Epithelial cell of alveolus of lung (primary cell): ENCODE results near the gene PNLIPRP2. TPM values are rescaled to one million over a fixed set of nuclear protein-coding genes. Genes with fewer than 3 reads are reported as not detected.

ENCODE experiments used
- total RNA-seq: library from RNA; depleted of rRNA; stranded (reverse); fragments of >200 nt; gene quantifications from 2 replicates; pipeline ENCODE4 v1.2.1, GENCODE V29; 2015

PNLIPRP2 gene
- not detected in 2 replicates for total RNA-seq

DNA sequence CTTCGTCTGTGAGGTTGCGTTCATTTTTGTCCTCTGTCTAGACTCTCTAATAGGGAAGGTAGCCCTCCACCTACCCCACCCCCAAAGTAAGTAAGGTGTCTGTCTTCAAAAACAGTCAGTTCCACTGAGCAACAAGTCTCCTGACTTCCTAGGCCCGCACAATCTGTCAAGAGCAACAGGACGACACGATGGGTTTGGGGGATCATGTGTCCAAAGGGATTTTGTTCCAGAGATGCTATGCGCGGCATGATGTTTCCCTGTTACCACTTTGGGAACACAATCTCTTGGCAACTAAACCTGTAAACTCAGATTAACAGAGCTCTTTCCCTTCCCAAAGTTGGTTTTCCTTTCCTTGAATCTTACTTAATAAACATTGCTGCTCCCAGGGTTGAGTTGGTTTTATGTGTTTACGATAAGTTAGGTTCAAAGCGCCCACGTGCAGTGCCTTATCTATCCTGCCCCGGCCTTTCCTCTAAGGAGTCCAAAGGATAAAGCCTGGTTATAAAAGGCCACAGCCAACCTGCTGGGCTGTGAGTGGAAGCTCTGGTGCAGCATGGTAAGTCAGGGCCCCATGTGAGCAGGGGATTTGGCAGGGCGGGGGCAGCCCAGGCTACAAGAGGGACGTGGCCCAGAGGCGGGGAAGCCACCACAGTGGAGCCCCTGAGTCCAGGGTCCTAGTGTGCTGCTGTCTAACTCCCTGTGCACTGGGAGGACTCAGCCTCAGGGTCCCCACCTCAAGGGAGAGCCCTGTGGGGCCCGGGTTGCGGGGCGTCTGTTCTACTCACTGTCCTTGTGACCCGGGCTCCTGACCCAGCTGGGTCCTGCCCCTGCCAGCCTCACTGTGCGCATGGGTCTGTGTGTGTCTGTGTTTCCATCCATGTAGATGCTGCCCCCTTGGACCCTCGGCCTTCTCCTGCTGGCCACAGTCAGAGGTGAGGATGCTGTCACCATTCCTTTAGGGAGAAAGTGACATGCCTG is at the start of gene PNLIPRP2:
TSS of gene PNLIPRP2 (plus strand) at position 531 of the 978 bp plus-strand sequence.

DNA sequence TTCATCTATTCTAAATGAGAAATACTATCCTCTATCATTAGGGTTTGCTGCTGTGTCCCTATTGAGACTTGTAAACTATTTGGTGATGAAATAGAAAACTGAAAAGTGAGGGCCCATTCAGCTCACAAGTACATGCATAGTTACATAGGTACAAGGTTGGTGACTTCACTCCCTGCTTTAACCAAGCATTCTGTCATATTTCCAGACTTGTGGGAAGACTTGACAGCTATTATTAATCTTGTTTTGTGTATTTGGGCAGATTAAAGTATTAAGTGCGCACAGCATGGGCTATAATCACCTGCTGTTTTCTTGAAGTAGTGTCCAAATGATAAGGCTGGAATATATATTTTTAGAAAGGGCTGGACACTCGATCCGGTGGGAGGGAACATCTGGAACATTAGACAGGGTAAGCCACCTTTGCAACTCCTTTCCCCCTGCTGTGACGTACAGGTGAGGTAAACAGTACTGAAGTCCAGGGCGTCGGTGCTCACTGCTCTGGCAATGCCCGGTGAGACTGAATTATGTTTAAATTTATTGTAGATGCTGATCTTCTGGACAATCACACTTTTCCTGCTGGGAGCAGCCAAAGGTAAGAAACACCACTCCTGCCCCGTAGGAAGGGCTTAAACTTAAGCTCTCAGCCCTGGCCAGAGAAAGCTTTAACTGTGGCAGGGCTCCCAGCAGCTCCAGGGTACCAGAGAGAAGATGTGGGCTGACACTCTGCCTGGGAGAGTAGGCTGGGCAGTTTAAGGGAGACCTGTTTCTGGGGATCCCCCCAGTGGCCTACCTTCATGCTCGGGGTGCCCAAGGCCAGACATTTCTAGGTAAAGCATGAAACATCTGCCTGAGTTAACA is 29.9 kb upstream of the PNLIPRP2 start, which contains the start of gene PNLIPRP1:
TSS of gene PNLIPRP1 (plus strand) at position 370 of the 855 bp plus-strand sequence. CDS start at position 541, 171 bp downstream.

Other genes starting within 250 kb of the PNLIPRP2 start
- under 0.01 TPM in 1 of 2 replicates, not detected in the other for gene PNLIPRP3, start 193.1 kb upstream of the PNLIPRP2 start, total RNA-seq
- not detected in 2 replicates for gene PNLIP, start 75.0 kb upstream of the PNLIPRP2 start, total RNA-seq
- gene PNLIPRP1, start 30.0 kb upstream of the PNLIPRP2 start, total RNA-seq = not detected in 2 replicates
- gene HSPA12A, start 121.6 kb downstream of the PNLIPRP2 start, total RNA-seq = 3.0 and 5.2 TPM in 2 replicates
- gene ENO4, start 228.5 kb downstream of the PNLIPRP2 start, total RNA-seq = 0.16 and 0.26 TPM in 2 replicates